Stimulated activated CD4-positive, alpha-beta T cell treated with anti-CD3 and anti-CD28 coated beads, Interleukin-1b, Interleukin-23, amount 100 ng/mL, for 24 hours (primary cell): ENCODE data around the gene CDC25A.
"Not testable (repeated sequence)": the region's sequence is repeated elsewhere in the genome, so short reads cannot be mapped to it uniquely, and the experiment has no call there.

Experiments used
- DNase-seq, 4 experiments: peaks; one replicate each; pipeline ENCODE4 v3.0.0-alpha.2; 2020; ENCODE audit warnings: low read depth in 4 of 4, low spot score in 1 of 4

The CDC25A gene

DNA sequence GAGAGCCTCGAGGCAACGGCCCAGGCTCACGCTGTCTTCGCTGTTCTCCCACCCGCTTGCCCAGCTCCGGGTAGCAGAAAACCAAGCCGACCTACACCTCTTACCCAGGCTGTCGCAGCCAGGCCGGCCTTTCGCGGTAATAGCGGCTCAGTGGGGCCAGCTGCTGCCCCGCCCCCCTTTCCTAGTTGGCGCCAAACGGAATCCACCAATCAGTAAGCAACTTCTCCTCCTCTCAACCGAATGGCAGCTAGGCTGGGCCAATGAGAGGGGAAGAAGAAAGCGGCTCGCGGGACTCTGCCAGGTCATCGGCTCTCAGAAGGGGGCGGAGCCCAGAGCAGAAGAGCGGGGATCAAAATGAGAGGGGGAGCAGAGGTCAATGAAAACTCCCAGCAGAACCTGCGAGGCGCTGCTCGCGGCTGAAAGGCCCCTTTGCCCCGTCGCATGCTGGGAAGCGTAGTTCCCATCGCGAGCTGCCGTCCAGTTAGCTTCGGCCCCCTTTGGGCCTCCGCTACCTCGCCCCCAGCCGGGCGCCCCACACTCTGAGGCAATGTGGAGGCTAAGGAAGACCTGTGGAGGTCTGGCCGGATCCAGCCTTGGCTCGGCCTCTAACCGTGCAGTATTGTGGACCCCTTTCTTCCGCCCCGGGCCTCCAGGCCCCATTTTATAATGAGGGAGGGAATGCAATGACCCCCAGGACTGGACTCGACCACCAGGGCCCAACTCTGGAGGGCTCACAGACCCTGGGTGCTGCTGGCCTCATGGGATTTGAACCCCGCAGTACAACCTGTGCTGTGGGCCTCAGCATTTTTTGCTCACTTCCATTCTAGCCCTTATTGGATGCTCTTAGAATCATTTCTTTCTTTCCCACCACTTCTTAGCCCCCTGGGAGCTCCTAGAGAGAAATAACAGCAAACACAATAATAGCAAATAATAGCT is at the start of gene CDC25A:
Gene CDC25A, minus strand, starts transcription at position 152 of the 936 bp plus-strand sequence. CDS start 470 bp downstream, outside the sequence.
- DNase-seq = peak; percentile 75 to 95 (median 87)

DNA sequence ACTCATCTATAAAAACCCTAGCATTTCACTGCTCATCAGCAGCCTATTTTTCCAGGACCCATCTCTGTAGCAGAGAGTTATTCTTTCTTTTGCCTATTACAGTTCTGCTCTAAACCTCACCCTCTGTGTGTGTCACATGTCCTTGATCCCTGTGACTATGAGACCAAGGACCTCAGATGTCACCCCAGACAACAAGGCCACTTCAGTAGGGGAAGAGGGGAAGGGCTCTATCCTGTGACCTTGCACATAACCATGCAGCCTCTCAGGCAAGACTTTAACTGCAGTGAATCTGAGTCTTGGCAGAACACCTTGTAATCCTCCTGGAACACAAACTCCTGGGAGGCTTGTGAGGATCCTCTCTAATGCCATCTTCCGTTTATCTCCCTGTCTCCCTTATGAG is 48.3 kb upstream of the CDC25A start:
- DNase-seq = no peak

DNA sequence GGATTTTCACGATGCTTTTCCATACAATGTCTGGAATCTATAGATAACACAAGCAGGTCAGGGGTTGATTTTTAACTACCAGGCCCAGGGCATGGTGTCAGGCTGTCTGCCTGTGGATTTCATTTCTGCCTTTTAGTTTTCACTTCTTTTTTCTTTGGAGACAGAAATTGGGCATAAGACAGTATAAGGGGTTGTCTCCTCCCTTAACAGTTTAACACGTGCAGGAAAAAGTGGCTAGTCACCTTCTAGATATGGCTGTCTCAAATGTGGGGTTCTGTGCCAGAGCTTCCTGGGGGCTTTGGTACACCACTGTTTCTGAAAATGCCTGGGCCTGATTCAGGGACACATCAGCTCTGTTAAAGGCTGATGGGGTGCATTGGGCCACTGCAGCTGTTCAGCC is 45.3 kb upstream of the CDC25A start:
- DNase-seq = no peak

DNA sequence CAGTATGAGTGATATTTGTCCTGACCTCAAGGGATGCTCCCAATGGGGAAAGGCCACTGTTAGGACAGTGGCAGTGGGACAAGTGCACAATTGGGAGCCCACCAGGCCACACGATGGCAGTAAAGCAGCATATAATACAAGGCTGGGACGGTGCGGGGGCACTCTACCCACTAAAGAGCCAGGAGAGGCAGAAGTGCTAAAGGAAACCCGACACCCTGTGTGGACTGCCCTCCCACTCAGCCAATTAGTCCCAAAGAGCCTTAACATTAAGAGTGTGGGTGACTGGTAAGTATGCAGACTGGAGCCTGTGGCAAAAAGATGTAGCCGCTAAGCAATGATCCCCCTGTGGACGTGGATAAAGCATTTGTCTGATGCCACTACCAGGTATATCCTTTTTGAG is 44.5 kb upstream of the CDC25A start:
- DNase-seq = peak; percentile 6 to 49 (median 30)

DNA sequence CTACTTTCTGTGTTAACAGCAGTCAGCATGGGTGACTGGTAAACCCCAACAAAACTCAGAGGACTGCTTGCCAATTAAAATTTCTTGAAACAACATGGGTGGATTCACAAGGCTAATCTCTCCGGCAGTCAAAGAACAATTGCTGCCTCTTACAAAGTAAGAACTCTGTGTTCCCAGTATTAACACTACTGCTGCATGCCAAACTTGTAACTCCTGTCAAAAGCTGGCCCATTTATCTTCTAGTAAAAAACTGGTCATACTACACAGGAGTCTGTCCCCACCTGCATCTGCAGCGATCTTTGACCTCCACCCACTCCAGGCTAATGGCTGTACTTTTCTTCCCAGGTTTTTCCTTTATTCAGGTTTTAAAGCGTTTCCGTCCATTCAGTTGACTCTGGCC is 44.0 kb upstream of the CDC25A start:
- no peak for DNase-seq

DNA sequence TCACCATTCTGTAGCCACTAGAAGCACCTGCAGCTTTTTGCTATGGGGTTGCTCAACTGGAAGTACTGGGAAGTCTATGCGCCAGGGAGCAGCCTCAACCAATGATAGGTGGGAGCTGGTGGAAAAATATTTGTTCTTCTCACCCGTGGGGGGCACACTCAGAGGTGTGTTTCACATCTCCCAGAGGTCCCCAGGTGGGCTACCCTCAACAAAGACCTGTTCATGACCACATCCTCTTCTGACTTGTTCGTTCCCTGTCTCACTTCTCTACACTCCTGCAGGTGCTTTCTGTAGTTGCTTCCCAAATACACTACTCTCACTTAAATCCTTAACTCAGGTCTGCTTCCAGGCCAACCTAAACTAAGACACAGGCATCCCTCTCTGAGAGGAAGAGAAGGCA is 38.7 kb upstream of the CDC25A start:
- no peak for DNase-seq

DNA sequence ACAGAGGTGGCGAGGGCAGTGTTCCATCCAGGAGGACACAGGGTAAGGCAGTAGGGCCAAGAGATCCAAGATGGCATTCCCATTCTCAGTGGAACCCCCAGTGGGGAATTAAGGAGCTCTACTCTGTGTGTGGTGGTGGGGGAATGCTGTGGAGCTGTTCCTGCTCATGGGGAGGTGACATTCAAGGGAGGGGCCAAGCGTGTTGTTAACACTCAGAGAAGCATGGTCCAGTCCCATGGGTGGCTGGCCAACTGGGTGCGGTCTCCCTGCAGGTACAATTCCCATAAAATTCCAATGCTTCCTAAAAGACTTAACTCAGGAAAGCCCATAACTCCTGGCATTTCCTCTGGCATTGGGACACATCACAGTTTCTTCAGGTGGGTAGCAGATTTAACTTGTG is 37.4 kb upstream of the CDC25A start:
- DNase-seq = no peak

DNA sequence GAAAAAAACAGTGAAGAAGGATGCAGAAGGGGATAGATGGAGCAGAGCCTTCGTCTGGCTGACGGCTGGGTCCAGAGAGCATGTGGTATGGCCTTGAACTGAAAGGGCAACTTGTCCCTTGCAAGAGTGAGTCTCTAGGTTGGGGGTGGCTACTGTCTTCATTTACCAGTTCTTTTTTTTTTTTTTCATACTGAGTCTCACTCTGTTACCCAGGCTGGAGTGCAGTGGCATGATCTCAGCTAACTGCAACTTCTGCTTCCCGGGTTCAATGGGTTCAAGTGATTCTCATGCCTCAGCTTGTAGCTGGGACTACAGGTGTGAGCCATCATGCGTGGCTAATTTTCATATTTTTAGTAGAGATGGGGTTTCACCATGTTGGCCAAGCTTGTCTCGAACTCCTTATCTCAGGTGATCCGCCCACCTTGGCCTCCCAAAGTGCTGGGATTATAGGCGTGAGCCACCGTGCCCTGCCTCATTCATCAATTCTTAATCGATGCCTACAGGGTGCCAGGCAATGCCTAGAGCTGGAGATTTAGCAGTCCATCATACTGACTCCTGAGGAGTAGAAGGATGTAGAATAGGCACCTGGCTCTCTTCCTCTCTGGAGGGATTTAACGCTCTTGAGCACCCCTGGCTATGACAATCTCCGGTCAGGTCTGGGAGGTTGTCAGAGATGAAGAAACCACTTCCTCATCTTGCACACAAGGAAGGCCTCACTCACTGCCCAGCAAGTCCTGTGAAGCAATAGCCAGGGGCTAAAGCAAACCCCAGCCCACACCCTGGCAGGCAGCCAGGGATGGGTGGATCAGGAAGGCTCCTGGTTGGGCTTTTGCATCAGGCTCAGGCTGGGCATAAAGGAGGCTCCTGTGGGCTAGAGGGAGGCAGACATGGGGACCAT is 34.6 kb upstream of the CDC25A start, which contains the start of gene CAMP:
Gene CAMP, plus strand, starts transcription at position 880 of the 898 bp plus-strand sequence. Its CDS starts 17 bp downstream, at position 897.
- DNase-seq = no peak

DNA sequence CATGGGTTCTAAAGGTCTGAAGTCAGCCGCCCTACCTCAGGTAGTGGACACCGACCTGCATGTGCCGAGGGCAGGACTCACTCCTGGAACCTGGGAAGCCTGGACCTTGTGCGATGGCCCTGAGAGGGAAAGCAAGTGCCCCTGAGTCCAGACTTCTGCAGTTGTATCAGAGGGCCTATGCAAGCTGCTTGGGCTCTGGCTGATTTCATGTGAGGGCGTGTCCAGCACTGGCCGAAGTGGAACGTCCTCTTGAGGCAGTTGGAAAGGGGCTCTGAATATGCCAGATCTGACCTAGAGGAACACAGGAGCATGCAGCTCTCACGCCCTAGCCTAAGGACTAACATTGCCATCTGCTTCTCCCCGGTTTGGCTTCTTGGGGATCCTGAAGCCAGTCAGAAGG is 32.5 kb upstream of the CDC25A start:
- no peak for DNase-seq

DNA sequence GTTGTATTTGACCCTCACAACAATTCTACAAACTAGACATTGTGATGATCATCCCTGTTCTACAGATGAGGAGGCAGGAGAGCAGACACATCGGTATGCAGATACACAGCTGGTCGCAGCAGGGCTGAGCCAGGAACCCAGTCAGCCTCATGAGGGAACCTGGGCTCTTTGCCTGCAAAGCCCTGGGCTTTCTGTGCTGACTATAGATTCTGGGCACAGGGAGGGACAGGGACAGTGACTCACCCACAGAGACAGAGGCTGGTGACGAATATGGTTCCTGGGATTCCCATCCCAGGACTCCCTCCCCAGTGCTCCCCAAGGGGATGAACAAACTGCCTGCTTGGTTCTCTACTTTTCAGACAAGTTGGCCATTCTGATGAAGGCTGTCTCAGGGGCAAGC is 31.3 kb upstream of the CDC25A start:
- no peak for DNase-seq

DNA sequence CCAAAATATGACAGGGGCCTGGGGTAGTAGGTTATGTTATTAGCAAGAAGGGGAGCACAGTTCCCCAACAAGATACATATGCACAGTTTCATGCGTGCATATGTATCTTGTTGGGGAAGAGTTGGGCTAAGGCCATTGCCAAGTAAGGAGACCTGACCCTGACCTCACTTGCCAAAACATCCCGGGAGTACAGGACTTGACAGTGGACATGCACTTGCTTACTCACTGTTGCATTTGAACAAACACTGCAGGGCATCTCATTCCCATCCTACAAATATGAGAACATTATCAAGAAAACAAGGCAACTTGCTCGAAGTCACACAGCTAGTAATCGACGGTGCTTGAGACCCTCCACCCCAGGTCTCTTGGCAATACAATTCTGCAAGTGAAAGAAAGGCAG is 30.3 kb upstream of the CDC25A start:
- DNase-seq = no peak

DNA sequence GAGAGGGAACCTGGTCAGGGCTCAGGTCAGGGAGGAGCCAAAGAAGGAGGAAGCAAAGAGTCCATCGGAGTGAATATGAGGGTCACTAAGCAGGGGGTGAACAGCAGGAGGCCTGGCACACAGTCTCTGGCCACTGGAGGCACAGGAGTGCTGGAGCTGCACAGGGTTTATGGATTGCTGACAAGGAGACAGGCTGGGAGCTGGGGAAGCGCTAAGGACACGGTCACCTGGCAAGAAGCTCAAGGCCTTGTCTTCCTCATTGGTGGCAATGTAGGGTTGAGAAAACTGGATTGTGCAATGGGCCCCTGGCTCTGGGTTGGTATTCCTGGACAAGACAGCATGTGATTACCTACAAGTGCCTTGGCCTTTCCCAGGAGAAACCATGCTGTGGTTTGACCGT is 29.2 kb upstream of the CDC25A start:
- no peak for DNase-seq

DNA sequence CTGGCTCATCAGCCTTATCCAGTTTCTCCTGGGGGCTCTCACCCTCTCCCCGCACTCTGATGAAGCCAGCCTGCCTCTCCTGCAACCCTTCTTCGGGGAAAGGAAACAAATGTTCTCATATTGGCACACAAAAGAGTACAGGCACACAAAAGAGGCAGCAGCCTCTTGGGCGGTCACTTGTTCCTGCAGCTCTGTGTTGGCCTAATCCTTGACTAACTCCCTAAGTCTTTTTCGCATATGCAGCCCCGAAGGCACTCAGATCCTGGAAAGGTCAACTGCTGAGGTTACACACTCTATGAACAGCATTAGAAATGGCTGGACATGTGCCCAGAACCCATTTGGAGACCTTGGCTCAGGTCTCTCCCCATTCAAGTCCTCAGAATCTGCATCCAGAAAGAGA is 27.7 kb upstream of the CDC25A start:
- DNase-seq = no peak

DNA sequence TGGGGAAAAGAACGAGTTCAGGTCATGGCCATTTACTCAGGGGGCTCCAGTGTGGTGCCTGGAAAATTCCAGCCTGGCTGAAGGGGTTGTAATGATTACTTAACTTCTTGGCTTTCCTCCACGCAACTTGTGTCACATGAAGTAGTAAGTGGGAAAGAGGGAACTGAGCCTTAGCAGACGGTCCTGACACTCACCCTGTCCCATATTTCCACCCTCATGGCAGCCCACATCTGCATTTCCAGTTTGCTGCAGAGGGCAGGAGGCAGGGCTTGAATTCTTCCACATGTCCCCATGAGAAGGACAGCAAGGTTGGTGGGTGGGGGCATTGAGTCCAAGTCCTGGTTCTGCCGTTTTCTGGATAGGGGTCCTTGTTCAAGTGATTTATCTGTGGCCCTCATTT is 27.2 kb upstream of the CDC25A start:
- DNase-seq = no peak

DNA sequence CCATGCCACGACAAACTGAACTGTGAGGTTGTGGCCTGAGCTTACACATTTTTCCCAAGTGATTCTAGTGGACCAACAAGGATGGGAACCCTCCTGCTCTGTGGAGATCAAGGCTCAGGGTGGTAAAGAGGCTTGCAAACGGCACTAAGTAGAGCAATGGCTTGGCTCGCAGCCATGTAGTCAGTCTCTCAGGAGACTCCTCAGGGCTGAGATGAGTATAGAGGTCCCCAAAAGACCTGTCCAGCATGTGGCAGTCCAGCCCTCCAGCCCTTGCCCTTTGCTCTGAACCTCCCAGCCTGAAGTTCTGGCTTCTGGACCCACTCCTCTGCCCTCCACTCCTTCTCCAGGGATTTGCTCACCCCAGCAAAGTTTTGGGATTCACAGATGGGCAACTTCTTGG is 26.8 kb upstream of the CDC25A start:
- no peak for DNase-seq

DNA sequence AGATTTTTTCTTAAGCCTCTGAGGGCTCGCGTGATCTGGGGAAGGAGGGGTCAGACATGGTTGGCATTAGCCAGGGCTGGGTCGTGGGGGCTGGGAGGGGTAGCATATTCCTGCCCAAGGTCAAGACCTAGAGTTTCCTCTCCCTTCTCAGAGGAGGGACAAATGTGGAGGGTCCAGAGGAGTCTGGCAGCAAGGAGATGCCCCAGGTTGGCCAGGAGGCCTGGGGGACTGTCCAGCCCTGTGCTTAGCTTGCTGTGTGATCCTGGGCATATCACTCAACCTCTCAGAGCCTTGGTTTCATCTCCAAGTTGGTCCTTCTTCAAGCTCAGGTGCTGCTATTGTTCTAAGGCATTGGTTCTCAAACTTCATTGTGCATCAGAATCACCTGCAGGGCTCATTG is 26.0 kb upstream of the CDC25A start:
- DNase-seq = no peak

DNA sequence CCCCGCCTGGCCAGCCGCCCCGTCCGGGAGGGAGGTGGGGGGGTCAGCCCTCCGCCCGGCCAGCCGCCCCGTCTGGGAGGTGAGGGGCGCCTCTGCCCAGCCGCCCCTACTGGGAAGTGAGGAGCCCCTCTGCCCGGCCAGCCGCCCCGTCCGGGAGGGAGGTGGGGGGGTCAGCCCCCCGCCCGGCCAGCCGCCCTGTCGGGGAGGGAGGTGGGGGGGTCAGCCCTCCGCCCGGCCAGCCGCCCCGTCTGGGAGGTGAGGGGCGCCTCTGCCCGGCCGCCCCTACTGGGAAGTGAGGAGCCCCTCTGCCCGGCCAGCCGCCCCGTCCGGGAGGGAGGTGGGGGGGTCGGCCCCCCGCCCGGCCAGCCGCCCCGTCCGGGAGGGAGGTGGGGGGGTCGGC is 23.6 kb upstream of the CDC25A start:
- DNase-seq = not testable (repeated sequence)

DNA sequence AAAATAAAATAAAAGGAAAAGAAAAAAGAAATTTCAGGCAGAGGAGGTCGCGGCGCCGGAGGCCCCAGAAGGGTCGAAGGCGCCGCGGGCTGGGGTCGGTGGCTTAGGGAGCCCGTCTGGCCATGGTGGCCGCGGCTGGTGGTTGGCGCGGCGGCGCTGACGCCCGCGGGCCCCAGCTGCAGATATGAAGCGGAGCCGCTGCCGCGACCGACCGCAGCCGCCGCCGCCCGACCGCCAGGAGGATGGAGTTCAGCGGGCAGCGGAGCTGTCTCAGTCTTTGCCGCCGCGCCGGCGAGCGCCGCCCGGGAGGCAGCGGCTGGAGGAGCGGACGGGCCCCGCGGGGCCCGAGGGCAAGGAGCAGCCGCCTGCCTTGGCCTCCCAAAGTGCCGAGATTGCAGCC is 22.3 kb upstream of the CDC25A start:
- not testable (repeated sequence) for DNase-seq

DNA sequence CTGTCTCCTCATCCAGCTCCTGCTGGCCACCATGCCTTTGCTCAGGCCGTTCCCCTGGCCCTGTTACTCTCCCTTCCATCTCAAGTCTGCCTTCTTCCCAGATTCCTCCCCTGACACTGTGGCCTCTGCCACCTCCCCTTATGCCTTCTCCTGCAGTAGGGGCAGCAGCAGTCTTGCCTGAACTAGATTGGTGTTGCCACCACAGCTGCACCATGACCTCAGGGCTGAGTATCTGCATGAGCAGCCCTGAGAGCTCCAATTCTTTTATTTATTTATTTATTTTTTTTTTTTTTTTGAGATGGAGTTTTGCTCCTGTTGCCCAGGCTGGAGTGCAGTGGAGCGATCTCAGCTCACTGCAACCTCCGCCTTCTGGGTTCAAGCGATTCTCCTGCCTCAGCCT is 21.2 kb upstream of the CDC25A start:
- DNase-seq = no peak

DNA sequence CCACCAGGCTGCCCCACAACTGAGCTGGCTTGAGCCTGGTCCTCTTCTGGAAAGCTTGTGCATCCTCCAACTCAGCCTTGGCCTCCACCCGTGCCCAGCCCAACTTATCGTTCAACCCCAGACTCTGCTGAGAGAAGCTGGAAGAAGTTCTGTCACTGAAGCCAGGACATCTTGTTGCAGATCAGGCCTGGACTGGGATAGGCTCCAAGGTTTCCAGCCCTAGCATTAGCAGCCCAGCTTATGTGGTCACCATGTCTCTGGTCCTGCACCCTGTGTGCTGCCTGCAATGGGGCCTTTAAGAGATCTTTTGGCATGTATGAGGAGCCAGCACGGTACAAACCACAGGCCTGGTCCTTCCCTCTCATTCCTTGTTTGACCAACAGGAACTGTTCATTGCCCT is 19.9 kb upstream of the CDC25A start:
- DNase-seq = no peak

DNA sequence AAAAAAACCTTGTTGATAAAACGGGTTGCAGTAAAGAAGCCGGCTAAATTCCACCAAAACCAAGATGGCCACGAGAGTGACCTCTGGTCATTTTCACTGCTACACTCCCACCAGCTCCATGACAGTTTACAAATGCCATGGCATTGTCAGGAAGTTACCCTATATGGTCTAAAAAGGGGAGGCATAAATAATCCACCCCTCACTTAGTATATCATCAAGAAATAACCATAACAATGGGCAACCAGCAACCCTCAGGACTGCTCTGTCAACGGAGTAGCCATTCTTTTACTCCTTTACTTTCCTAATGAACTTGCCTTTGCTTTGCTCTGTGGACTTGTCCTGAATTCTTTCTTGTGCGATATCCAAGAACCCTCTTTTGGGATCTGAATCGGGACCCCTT is 14.4 kb upstream of the CDC25A start:
- no peak for DNase-seq

DNA sequence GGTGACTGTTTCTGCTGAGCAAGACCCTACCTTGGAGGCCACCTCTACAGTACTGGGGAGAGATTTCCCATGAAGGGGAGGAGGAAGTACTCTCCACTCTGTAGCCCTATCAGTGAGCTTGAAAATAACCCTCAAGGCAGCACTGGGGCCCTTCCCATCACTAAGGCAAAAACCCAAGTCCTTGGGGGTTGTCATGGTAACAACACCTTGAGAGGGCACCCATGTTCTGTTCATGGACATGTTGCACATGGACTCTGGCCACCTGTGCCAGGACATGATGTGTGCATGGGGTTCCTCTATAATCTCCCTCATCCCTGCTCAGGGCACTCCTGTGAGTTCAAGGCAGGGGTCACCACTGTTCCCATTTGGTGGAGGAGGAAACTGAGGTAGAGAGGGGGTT is 10.9 kb upstream of the CDC25A start:
- no peak for DNase-seq
